ENCODE data around the gene CRACR2A.

CRACR2A gene

DNA sequence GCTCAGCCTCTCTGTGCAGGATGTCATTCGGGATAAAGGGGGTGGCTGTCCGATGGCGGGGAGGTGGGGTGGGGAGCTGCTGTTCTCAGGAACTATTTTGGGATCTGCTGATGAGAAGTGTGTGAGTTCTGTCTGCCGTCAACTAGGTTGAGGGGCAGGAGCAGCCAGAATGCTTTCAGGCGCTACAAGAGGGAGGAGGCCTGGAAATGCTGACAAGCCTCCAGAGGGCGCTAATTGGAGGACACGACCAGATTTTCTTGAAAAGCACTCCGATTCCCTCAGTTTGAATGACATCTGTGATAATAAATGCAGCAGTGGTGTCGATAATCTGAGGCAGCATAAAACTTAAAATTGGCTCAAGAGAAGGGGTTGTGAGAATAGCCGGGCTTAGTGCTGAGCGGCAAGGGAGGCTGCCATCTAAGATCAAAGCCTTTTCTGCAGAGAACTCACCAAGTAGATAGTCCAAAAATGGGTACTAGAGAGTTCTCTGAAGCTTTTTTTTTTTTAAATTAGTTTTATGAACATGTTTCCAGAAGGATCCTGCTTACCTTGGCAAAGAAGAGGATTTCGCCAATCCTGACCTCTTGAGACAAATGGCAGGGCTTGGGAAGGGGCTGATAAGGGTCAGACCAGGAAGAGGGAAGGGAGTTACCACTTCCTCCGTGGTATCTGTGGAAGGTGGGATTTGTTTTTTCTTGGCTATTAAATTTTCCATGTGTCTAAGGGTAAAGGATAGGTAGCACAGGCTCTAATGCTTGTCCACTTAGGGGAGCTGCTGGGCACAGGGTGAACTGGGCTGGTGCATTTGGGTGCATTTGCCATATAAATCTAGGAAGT, 94.4 kb downstream of the CRACR2A start:
- DNase-seq (ENCODE audit: extremely low read depth, low read depth), result no peak
- TF ChIP-seq, protein P1, sequence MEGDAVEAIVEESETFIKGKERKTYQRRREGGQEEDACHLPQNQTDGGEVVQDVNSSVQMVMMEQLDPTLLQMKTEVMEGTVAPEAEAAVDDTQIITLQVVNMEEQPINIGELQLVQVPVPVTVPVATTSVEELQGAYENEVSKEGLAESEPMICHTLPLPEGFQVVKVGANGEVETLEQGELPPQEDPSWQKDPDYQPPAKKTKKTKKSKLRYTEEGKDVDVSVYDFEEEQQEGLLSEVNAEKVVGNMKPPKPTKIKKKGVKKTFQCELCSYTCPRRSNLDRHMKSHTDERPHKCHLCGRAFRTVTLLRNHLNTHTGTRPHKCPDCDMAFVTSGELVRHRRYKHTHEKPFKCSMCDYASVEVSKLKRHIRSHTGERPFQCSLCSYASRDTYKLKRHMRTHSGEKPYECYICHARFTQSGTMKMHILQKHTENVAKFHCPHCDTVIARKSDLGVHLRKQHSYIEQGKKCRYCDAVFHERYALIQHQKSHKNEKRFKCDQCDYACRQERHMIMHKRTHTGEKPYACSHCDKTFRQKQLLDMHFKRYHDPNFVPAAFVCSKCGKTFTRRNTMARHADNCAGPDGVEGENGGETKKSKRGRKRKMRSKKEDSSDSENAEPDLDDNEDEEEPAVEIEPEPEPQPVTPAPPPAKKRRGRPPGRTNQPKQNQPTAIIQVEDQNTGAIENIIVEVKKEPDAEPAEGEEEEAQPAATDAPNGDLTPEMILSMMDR (IDR thresholded peaks at IDR 0.05; ENCODE audit: low read depth, low read length), result peak; percentile 50

DNA sequence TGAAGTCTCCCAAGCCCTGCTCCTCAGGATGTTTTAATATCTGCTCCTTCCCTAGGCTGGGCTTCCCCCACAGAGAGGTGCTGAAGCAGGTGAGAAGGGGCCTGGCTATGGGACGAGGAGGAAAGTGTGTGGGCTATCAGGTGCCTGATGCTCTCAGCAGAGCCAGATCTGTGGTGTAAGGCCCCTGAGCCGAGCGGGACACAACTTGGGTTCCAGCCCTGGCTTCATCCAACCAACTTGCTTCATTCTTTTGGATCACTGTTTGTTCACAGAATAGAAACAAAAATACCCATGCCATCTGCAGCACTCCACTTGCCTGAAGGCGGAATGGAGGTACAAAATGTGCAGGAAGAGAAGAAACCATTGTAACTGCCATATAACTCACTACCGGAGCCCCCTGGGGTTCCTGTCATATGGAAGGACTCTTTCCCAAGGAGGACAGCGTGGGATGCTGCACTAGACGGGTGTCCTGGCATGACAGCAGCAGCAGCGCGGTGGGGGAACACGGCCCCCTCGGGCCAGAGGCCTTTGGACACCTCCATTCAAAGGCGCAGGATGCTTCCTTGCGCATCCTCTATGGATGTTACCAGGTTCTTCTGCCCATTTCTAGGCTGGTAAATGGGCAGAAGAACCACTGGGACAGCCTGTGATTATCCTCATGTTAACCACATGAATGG, 95.8 kb downstream of the CRACR2A start:
- TF ChIP-seq, protein P1 (IDR thresholded peaks at IDR 0.05; ENCODE audit: low read depth, low read length), result no peak
- DNase-seq (ENCODE audit: extremely low read depth, low read depth), result no peak

DNA sequence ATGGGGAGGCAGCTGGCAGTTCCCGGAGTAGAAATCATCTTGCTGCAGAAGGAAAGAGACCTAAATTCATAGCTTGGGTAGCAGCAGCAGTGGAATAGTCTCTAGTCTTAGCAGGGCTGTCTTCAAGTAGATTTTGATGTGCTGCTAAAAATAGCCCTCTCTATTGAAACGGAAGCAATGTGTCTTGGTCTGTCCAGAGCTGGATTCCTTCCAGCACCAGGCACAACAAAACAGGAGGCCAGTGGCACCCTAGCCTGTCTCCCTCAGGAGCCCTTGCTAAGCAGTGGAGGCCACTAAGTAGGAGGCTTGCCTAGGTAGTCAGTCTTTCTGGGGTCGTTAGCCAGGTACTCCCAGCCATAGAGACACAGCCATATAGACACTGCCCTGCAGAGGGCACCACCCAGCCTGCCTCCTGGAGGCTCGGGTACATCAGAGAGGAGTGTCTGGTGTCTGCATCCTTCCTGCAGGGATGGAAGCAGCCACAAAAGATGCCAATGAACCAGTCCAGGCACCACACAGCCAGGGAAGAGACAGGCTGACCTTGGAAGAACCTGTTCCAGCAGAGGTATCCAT, 97.5 kb downstream of the CRACR2A start:
- DNase-seq (ENCODE audit: extremely low read depth, low read depth), result no peak
- TF ChIP-seq, protein P1 (IDR thresholded peaks at IDR 0.05; ENCODE audit: low read depth, low read length), result peak; percentile 43

DNA sequence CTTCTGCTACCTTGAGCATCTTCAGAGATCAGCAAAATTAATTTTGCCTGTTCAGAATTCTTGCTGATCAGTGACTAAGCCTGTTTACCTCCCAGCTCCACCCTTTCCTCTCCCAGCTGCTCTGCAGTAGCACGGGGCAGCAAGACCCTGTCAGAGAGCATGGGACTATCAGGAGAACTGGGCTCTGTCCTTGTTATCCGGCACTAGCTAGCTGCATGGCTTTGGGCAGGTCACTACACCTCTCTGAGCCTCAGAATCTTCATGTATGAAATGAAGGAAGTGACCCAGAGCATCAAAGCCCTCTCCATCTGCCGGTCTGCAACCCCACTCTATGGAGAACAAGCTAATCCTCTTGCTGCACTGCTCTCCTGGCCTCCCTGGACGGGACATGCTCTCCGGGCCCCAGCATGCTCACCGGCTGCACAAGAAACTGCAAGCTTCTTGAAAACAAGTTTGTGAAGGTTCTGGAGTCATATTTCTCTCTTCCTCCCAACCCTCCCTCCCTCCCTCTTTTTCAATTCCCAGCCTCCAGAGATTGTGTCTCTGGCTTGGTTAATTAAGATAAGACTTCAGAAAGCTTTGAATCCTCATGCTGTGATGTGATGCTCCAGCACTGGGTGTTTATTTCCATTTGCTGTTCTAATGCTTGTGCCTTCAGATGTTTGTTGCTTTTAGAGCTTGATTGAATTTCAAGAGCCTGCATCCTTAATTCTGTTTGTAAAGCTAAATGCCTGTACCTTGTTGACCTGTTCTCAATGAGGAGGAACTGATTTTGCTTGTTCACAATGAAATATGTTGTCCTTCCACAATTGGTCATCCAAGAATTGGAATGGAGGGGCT, 101.1 kb downstream of the CRACR2A start:
- TF ChIP-seq, protein P1 (IDR thresholded peaks at IDR 0.05; ENCODE audit: low read depth, low read length), result no peak
- DNase-seq (ENCODE audit: extremely low read depth, low read depth), result no peak

DNA sequence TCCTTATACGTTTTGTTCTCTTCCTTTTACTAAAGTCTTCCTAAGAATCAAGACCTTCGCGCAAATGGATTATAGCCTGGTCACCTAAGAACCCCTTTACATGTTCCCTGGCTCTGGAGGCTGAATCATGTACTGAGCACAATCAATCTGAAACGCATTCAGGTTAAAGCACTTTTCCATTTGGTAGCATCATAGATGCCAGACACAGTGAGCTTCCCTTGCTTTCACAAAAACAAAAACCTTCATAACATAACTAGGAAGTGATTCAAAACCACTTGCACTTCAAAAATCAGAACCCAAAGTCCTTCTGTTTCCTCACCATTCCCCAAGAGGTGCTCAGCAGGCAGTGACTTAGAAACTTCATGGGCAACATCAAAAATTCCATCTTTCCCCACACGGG, 105.4 kb downstream of the CRACR2A start:
- TF ChIP-seq, protein P1 (IDR thresholded peaks at IDR 0.05; ENCODE audit: low read depth, low read length), result no peak
- DNase-seq (ENCODE audit: extremely low read depth, low read depth), result no peak

DNA sequence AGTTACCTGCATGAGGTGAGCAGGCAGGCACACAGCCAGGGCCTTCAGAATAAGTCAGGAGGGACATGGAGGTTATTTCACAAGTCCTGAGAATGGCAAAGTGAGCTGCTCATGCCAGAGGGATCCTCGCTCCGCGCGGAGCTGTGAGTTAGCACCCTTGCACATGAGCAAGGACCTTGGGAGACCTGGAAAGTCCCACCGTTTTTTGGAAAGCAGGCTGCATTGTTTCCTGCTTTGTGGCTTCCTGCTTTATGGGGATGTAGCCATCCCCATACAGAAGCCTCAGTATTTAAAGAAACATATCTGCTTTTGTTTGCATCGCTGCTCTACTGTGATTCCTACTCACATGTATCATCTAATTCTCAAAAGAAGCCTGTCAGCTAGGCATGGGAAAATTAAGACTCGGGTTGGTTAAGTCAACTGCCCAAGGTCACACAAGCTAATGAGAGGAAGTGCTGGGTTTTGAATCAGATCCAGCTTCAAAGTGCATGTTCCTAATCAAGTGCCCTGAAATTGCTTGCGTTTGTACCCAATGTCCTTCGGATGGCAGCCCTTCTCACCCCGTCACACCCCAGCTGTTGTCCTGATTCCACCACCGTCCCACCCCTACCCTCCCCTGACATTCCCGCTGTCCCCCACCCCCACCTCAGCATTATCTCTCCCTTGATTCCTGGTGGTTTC, 106.2 kb downstream of the CRACR2A start:
- TF ChIP-seq, protein P1 (IDR thresholded peaks at IDR 0.05; ENCODE audit: low read depth, low read length), result no peak
- no peak for DNase-seq (ENCODE audit: extremely low read depth, low read depth)
